SK-N-SH (cell line): ENCODE results near the gene PWP2. TPM values are rescaled to one million over a fixed set of nuclear protein-coding genes. Genes with fewer than 3 reads are reported as not detected.
"Not testable (repeated sequence)": the region's sequence is repeated elsewhere in the genome, so short reads cannot be mapped to it uniquely, and the experiment has no call there.

Experiments used
- CTCF ChIA-PET: fragments of 300-600, 350-600 bp; formaldehyde crosslinking; extraction: SDS; loops from one replicate; lab custom pipeline; 2021; lab: Yijun Ruan, JAX
- POLR2A ChIA-PET: fragments of 350-600 bp; sonication (Branson Sonifier 250); formaldehyde crosslinking; extraction: SDS; loops from one replicate; lab custom pipeline; 2020; ENCODE audit warnings: antibody characterized with exemption, inconsistent platforms; lab: Yijun Ruan, JAX
- DNase-seq: peaks from one replicate; pipeline ENCODE4 v3.0.0; 2012
- H2AFZ ChIP-seq: fragments of 200-600 bp; sonication (generic); 2 replicates; pipeline ENCODE4 v1.8.1; 2016; ENCODE audit warnings: antibody characterized with exemption, mild to moderate bottlenecking, low read depth
- H3F3A ChIP-seq: fragments of 200-600 bp; sonication (generic); replicated peaks from 2 replicates; pipeline ENCODE3; 2016; ENCODE audit warnings: antibody characterized with exemption, mild to moderate bottlenecking; ENCODE audit not compliant: insufficient read depth
- H3K27ac ChIP-seq, 2 experiments: fragments of 200-500 bp in 1 of 2; fragments of 200-600 bp in 1 of 2; sonication (Bioruptor generic) in 1 of 2; sonication (generic), shearing (Covaris generic) in 1 of 2; 2 replicates each; pipeline versions ENCODE4 v1.5.1 to v1.6.1; 2014 to 2016; ENCODE audit warnings: low read depth in 2 of 2, inconsistent platforms in 1 of 2, low read length in 1 of 2, mild to moderate bottlenecking in 1 of 2, mixed read lengths in 1 of 2
- H3K27me3 ChIP-seq: fragments of 200-600 bp; sonication (generic), shearing (Covaris generic); 2 replicates; pipeline ENCODE4 v1.6.1; 2016; ENCODE audit warnings: mixed run types; ENCODE audit not compliant: insufficient read depth
- H3K36me3 ChIP-seq, 2 experiments: fragments of 200-500 bp in 1 of 2; fragments of 200-600 bp in 1 of 2; sonication (Bioruptor generic) in 1 of 2; sonication (generic) in 1 of 2; replicated peaks in 1 of 2; 2 replicates each; pipeline versions ENCODE3 to v1.5.1; 2014 to 2016; ENCODE audit warnings: low read length in 1 of 2, mild to moderate bottlenecking in 1 of 2; ENCODE audit not compliant: insufficient read depth in 2 of 2, control insufficient read depth in 1 of 2
- H3K4me1 ChIP-seq, 2 experiments: fragments of 200-500 bp in 1 of 2; fragments of 200-600 bp in 1 of 2; sonication (Bioruptor generic) in 1 of 2; sonication (generic), shearing (Covaris generic) in 1 of 2; 2 replicates each; pipeline versions ENCODE4 v1.5.1 to v1.6.1; 2014 to 2016; ENCODE audit warnings: low read depth in 1 of 2, low read length in 1 of 2, mixed run types in 1 of 2; ENCODE audit not compliant: insufficient read depth in 2 of 2, control insufficient read depth in 1 of 2
- H3K4me2 ChIP-seq: fragments of 200-600 bp; sonication (generic), shearing (Covaris generic); 2 replicates; pipeline ENCODE4 v1.6.1; 2017; ENCODE audit warnings: mixed run types
- H3K4me3 ChIP-seq, 2 experiments: fragments of 200-500 bp in 1 of 2; fragments of 200-600 bp in 1 of 2; sonication (Bioruptor generic) in 1 of 2; sonication (generic), shearing (Covaris generic) in 1 of 2; 2 replicates each; pipeline versions ENCODE4 v1.5.1 to v1.8.1; 2014 to 2016; ENCODE audit warnings: low read depth in 2 of 2, inconsistent platforms in 1 of 2, low read length in 1 of 2, mild to moderate bottlenecking in 1 of 2, mixed read lengths in 1 of 2, moderate library complexity in 1 of 2
- H3K79me2 ChIP-seq: fragments of 200-600 bp; sonication (generic); 2 replicates; pipeline ENCODE4 v1.8.1; 2017; ENCODE audit warnings: mild to moderate bottlenecking; ENCODE audit not compliant: insufficient read depth
- H3K9ac ChIP-seq: fragments of 200-600 bp; sonication (generic); 2 replicates; pipeline ENCODE4 v1.6.1; 2017; ENCODE audit warnings: mixed run types
- H3K9me2 ChIP-seq: fragments of 200-600 bp; sonication (generic); 2 replicates; pipeline ENCODE4 v1.6.1; 2017; ENCODE audit warnings: mixed run types
- H3K9me3 ChIP-seq: fragments of 200-600 bp; sonication (generic); 2 replicates; pipeline ENCODE4 v1.6.1; 2017; ENCODE audit warnings: mixed run types, mild to moderate bottlenecking, moderate library complexity
- H4K20me1 ChIP-seq: fragments of 200-600 bp; sonication (generic); 2 replicates; pipeline ENCODE4 v1.6.1; 2017; ENCODE audit warnings: mild to moderate bottlenecking, mixed run types; ENCODE audit not compliant: insufficient read depth
- WGBS: methylation state at CpG from one replicate; pipeline ENCODE4 v1.1.6; 2017; ENCODE audit warnings: low lambda C conversion rate; 5-methylcytosine and 5-hydroxymethylcytosine counted together
- polyA plus RNA-seq, 3 experiments: library from polyadenylated mRNA; depleted of rRNA; stranded (reverse); fragments of >200 nt; gene quantifications; 2 replicates each; pipeline ENCODE4 v1.2.3, GENCODE V29; 2012

The PWP2 gene
- polyA plus RNA-seq, 1 of the 3 experiments (the other 2 are of a cell fraction): 6.0 TPM

DNA sequence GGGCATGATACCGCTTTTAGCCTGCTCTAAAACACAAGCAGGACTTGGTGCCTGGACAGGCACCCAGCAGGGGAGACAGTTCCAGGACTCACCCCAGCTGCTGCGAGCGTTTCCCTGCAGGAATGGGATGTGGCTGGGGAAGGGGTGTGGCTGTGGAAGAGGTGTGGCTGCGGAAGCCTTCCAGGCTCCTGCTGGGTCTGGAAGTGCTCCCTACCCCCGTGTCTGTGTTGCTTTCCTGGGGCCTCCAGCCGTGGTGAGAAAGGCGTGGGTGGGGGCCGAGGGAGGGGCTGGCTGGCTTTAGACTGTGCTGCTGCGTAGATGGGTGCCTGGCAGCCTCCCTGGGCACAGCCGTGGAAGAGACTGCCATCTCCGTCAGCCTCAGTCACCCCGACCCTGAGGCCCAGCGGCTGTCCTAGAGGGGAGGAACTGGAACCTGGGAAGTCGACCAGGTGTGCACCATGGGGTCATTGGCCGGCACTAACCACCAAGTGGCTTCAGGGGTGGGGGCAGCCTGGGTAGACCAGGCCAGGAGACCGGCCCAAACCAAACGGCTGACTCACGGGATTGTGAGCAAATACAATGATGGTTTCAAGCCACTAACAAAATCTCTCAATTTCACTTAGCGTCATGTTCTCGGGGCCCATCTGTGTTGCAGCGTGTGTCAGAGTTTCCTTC, 46.2 kb downstream of the PWP2 start:
- H3K27ac ChIP-seq, H3K4me2 ChIP-seq, H3F3A ChIP-seq, H3K4me1 ChIP-seq, H3K27me3 ChIP-seq, H3K9me2 ChIP-seq, H3K9ac ChIP-seq, POLR2A ChIA-PET, H3K9me3 ChIP-seq, H3K4me3 ChIP-seq, CTCF ChIA-PET, H3K36me3 ChIP-seq, H2AFZ ChIP-seq, DNase-seq, H4K20me1 ChIP-seq, H3K79me2 ChIP-seq: not testable (repeated sequence)
- no CpG with 5 or more reads among the region's 21 CpGs for WGBS

DNA sequence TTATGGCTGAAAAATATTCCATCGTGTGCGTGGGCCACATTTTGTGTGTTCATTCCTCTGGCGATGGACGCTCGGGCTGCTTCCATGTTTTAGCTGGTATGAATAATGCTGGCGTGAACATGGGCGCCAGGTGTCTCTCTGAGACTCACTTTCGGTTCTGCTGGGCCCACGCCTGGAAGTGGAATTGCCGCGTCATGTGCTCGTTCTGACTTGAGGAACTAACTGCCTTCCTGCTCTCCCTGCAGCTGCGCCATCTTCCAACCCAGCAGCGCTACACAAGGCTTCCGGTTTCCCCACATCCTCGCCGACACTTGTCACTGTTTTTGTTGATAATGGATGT, 46.7 kb downstream of the PWP2 start:
- H3K9ac ChIP-seq, H3K79me2 ChIP-seq, H4K20me1 ChIP-seq, H3K4me3 ChIP-seq, H3K9me2 ChIP-seq, H3K4me1 ChIP-seq, DNase-seq, H3F3A ChIP-seq, CTCF ChIA-PET, H3K27ac ChIP-seq, H3K27me3 ChIP-seq, H2AFZ ChIP-seq, H3K9me3 ChIP-seq, POLR2A ChIA-PET, H3K4me2 ChIP-seq, H3K36me3 ChIP-seq: not testable (repeated sequence)
- WGBS: no CpG with 5 or more reads among the region's 17 CpGs

DNA sequence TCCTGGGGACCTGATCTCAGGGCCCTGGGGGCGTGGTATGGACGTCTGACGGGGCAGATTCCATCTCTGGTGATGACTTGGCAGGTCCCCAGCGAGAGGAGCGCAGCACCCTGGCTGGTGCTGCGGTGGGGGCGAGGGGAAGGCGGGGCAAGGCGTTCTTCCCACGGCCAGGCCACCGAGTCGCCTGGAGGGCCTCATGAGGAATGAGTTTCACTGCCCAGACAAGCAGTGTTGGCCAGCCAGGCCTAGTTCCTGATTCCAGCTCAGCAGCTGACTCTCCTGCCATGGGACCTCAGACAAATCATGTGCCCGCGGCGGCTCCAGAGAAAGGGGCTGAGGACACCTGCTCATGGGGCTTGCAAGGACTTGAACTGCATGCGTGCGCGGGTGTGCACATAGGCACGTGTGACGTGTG, 47.6 kb downstream of the PWP2 start:
- H3K9me3 ChIP-seq, POLR2A ChIA-PET, H3K4me1 ChIP-seq, H3K27me3 ChIP-seq, H3F3A ChIP-seq, H3K27ac ChIP-seq, H4K20me1 ChIP-seq, H3K9me2 ChIP-seq, H3K4me2 ChIP-seq, H3K4me3 ChIP-seq, H3K9ac ChIP-seq, H3K36me3 ChIP-seq, H3K79me2 ChIP-seq, H2AFZ ChIP-seq, DNase-seq, CTCF ChIA-PET: not testable (repeated sequence)
- no CpG with 5 or more reads among the region's 20 CpGs for WGBS

DNA sequence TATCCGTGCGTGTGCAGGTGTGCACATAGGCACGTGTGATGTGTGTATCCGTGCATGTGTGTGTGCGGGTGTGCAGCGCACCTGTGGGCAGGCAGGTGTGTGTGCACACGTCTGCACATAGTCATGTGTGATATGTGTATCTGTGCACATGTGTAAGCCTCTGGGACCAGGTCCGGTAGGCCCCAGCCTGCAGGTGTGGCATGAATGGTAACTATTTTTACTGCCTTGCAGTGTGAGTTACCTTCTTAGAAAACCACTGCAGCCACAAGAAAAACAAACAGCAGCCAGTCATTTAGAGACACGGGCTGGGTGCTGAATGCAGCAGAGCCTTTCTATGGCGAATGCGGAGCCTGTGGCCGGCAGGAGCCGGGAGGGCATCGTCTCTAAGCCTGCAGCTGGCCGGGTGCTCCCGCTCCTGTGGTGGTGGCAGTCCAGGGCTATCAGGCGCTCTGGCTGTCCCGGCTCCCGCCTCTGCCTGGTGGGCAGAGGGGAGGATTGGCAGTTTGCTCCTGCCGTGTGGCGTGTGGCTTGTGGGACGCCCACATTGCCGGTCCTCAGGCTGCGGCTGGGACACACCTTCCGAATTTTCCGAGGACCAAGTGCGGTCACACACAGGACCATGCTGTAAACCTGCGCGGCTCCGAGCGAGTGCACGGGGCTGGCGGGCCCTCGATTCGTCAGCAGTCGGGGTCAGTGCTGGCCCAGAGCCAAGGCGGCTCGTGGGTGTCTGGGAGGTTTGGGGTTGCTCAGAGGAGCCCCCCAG, 48.2 kb downstream of the PWP2 start:
- POLR2A ChIA-PET, H2AFZ ChIP-seq, CTCF ChIA-PET: not testable (repeated sequence)

DNA sequence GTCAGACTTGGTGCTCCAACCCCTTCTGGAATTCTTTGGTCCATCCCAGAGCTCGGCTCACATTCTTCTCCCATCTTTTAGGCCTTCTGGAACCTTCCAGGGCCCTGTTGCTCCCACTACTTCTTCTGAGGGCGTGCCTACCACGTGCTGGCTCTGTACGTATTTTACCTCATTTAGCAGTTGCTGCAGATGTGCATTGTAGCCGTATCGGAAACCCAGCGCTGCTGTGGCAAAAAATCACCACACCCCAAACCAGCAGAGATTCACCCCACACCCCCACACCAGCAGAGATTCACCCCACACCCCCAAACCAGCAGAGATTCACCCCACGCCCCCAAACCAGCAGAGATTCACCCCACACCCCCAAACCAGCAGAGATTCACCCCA, 48.8 kb downstream of the PWP2 start:
- H3K4me2 ChIP-seq, H3F3A ChIP-seq, POLR2A ChIA-PET, H3K27me3 ChIP-seq, CTCF ChIA-PET, H3K36me3 ChIP-seq, DNase-seq, H3K4me1 ChIP-seq, H3K79me2 ChIP-seq, H4K20me1 ChIP-seq, H3K4me3 ChIP-seq, H3K9me3 ChIP-seq, H2AFZ ChIP-seq, H3K9me2 ChIP-seq, H3K27ac ChIP-seq, H3K9ac ChIP-seq: not testable (repeated sequence)
- no CpG with 5 or more reads among the region's 8 CpGs for WGBS

More for the DNA sequence above, 48.2 kb downstream of the PWP2 start:
- H3K4me1 ChIP-seq, H3K9me3 ChIP-seq, H4K20me1 ChIP-seq, H3K4me3 ChIP-seq, H3F3A ChIP-seq, H3K36me3 ChIP-seq, DNase-seq, H3K27me3 ChIP-seq, H3K9ac ChIP-seq, H3K79me2 ChIP-seq, H3K4me2 ChIP-seq, H3K9me2 ChIP-seq, H3K27ac ChIP-seq: not testable (repeated sequence)
- WGBS: no CpG with 5 or more reads among the region's 38 CpGs

DNA sequence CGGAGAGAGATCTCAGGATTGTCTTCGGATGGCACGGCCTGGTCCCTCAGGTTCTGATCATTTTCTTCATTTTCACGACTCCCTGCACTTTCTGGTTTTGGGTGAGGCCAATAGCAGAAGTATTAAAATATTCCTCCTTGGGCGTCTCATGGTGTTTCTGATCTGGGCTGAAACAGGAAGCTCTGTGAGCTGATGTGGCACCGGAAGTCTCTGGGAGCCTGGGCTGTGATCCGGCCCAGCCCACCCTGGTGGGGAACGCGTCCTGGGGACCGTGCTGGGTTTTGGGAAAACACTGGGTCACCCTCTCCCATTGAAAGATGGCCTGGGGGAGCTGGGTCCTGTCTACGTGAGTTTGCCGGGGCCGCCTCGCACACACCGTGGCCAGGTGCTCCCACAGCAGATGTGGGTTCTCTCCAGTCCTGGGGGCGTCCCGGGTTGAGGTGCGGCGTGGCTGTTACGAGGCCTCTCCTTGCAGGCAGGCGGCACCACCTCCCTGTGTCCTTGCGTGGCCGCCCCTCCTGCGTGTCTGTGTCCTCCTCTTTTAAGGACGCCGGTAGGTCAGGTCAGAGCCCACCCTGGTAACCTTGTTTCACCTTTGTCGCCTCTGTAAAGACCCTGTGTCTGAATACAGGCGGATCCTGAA, 50.4 kb downstream of the PWP2 start:
- H3F3A ChIP-seq, H3K27ac ChIP-seq, H3K9ac ChIP-seq, H3K27me3 ChIP-seq, H3K4me2 ChIP-seq, H3K9me3 ChIP-seq, H4K20me1 ChIP-seq, H3K79me2 ChIP-seq, H2AFZ ChIP-seq, H3K36me3 ChIP-seq, CTCF ChIA-PET, H3K4me3 ChIP-seq, POLR2A ChIA-PET, H3K9me2 ChIP-seq, DNase-seq, H3K4me1 ChIP-seq: not testable (repeated sequence)
- no CpG with 5 or more reads among the region's 28 CpGs for WGBS
